Measurements from ENCODE around the gene EML1.

- TF ChIP-seq CTCF (conservative IDR thresholded peaks at IDR 0.05 in 1 of 2, IDR thresholded peaks at IDR 0.05 in 1 of 2; ENCODE audit: extremely low read depth in 1 of 2, insufficient read depth in 1 of 2, low read depth in 1 of 2, low read length in 2 of 2) (no peak), EZH2 (IDR thresholded peaks at IDR 0.05; ENCODE audit: borderline replicate concordance, low read length) (no peak)
Measured at GRCh38 chr14:99840774-99841305, 47.6 kb downstream of the EML1 start.
